Spleen (tissue), 11 donors: ENCODE results near the gene MAFF. TPM values are rescaled to one million over a fixed set of nuclear protein-coding genes. Genes with fewer than 3 reads are reported as not detected.
A peak's percentile ranks its signal among the peaks of the same experiment; 100 is the strongest.
"Not testable (repeated sequence)": the region's sequence is repeated elsewhere in the genome, so short reads cannot be mapped to it uniquely, and the experiment has no call there.

Experiments
- DNase-seq: peaks from one replicate; pipeline ENCODE4 v3.0.0-alpha.2; 2020
- H3K27ac ChIP-seq, 8 donors: fragments of 200-600 bp; sonication (generic) in 7 of 8; 1 replicate in 4 of 8; 2 replicates in 4 of 8; pipeline versions ENCODE4 v1.5.0 to v1.8.0; 2016 to 2021; ENCODE audit warnings: inconsistent platforms in 4 of 8, mild to moderate bottlenecking in 4 of 8, moderate library complexity in 1 of 8
- H3K27me3 ChIP-seq, 7 donors: fragments of 200-600 bp; sonication (generic) in 6 of 7; replicated peaks in 1 of 7; 1 replicate in 4 of 7; 2 replicates in 3 of 7; pipeline versions ENCODE4 v1.5.0 to v1.8.0; 2016 to 2021; ENCODE audit warnings: inconsistent platforms in 3 of 7, mild to moderate bottlenecking in 1 of 7
- H3K36me3 ChIP-seq, 6 donors: fragments of 200-600 bp; sonication (generic) in 5 of 6; 1 replicate in 4 of 6; 2 replicates in 2 of 6; pipeline versions ENCODE4 v1.5.0 to v1.8.0; 2016 to 2021; ENCODE audit warnings: inconsistent platforms in 2 of 6
- H3K4me1 ChIP-seq, 6 donors: fragments of 200-600 bp; sonication (generic) in 5 of 6; 1 replicate in 3 of 6; 2 replicates in 3 of 6; pipeline versions ENCODE4 v1.5.0 to v1.8.0; 2016 to 2021; ENCODE audit warnings: inconsistent platforms in 3 of 6
- H3K4me3 ChIP-seq, 8 donors: fragments of 200-600 bp; sonication (generic) in 7 of 8; 1 replicate in 4 of 8; 2 replicates in 4 of 8; pipeline versions ENCODE4 v1.5.0 to v1.8.0; 2016 to 2021; ENCODE audit warnings: inconsistent platforms in 4 of 8, mild to moderate bottlenecking in 4 of 8, moderate library complexity in 2 of 8
- H3K9me3 ChIP-seq, 8 donors: fragments of 200-600 bp; sonication (generic) in 7 of 8; 1 replicate in 4 of 8; 2 replicates in 4 of 8; pipeline versions ENCODE4 v1.5.0 to v1.8.0; 2016 to 2021; ENCODE audit warnings: inconsistent platforms in 4 of 8
- CTCF ChIP-seq, 11 experiments: fragments of 200-600 bp in 7 of 11; fragments of 450-650 bp in 4 of 11; sonication (generic) in 4 of 11; IDR thresholded peaks in 8 of 11; conservative IDR thresholded peaks in 3 of 11; 1 replicate in 7 of 11; 2 replicates in 4 of 11; pipeline versions ENCODE4 v1.4.0 to v1.8.0; 2016 to 2021; ENCODE audit warnings: antibody characterized with exemption in 11 of 11, inconsistent platforms in 4 of 11, mild to moderate bottlenecking in 1 of 11
- POLR2A ChIP-seq, 3 donors: fragments of 450-650 bp; IDR thresholded peaks; one replicate each; pipeline ENCODE4 v1.5.1; 2017; ENCODE audit warnings: antibody characterized with exemption in 3 of 3, mild to moderate bottlenecking in 1 of 3
- POLR2AphosphoS5 ChIP-seq, 3 donors: sonication (generic); formaldehyde crosslinking; IDR thresholded peaks; one replicate each; pipeline ENCODE4 v1.5.1; 2017; ENCODE audit warnings: antibody characterized with exemption in 3 of 3
- WGBS, 5 donors: extraction: QIAGEN DNeasy Blood & Tissue Kit in 3 of 5; methylation state at CpG; one replicate each; pipeline versions ENCODE4 v1.1.5 to v1.1.7; 2013 to 2018; 5-methylcytosine and 5-hydroxymethylcytosine counted together
- intact Hi-C: fragments of 100-400 bp; cut with DNase I; formaldehyde crosslinking; loops from one replicate; pipeline ENCODE4 v1.15.0; 2023; ENCODE audit warnings: low total_unique reads
- polyA plus RNA-seq, 3 donors: library from polyadenylated mRNA; stranded (reverse); fragments of 200-250 nt; gene quantifications; one replicate each; pipeline ENCODE4 v1.2.1, GENCODE V29; 2013
- total RNA-seq, 7 donors: library from RNA; depleted of rRNA in 3 of 7; stranded (reverse); fragments of >200 nt in 3 of 7; fragmentation: NEBNext Ultra II Directional in 4 of 7; extraction: Animal tissue kit (Norgen Biotek cat#: 25700) in 4 of 7; gene quantifications; one replicate each; pipeline versions ENCODE4 v1.1.0 to v1.2.1, GENCODE V29; 2016 to 2021
- donor health status: healthy with polysubstance abuse.
- donor health status: DM: no; HTN: no; CAD: no; lungs with moderate emphysema.
- donor health status: DM: no; HTN: no; CAD: no.
- donor health status: Bipolar disorder and iron deficiency.
- donor health status: healthy.
- donor health status: DM: no; HTN: no; CAD: no.
- donor health status: DM: yes; HTN: yes; CAD: no.

The MAFF gene
- total and polyA plus RNA-seq, 10 donors, result 2.1 to 32.4 (median 8.6) TPM

GRCh38 chr22:38175206-38176118 is 26.3 kb upstream of the MAFF start:
- Histone ChIP-seq H3K36me3 (no peaks in the 10 kb centered on the region), H3K27ac (peak overlapping the region; percentile 22 to 78 (median 66)), H3K4me3 (no peak overlapping the region), H3K9me3 (no peaks in the 10 kb centered on the region), H3K4me1 (peaks cover 23 to 74% (median 51%) of the 10 kb centered on the region in 6 donors), H3K27me3 (no peaks in the 10 kb centered on the region)
- DNase-seq, result no peak
- TF ChIP-seq POLR2AphosphoS5 (IDR thresholded peaks at IDR 0.05), result no peak
- TF ChIP-seq CTCF (IDR thresholded peaks at IDR 0.05 in 8 of 11, conservative IDR thresholded peaks at IDR 0.05 in 3 of 11), result no peak
- TF ChIP-seq POLR2A (IDR thresholded peaks at IDR 0.05), result no peak
- 89 to 95% (median 92%) methylated on average over 13 to 17 of the region's 17 CpGs for WGBS, 5 donors
- intact Hi-C loops, result no loop called here

DNA sequence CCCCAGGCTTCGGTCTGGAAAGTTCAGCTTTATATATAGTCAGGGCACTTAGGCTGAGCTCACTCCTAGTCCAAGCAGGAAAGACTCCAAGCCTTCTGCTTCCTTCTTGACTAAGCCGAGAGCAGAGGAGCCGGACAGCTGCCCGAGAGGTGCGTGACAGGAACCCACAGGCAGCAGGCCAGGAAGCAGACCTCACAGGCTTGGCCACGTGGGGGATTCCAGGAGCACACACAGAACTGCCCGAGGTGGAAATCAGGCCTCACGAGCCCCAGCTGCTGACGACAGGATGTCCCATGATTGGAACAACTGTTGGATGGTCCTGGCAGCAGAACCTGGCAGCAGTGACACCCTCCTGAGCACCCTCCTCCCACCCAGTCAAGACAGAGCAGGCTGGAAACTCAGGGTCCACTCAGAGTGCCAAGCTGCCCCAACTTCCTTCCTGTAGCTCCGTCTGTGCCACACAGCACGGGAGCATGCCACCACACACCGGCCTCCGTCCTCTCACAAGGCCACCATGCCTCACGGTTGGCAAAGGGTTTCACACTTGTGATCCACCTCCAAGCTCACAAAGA is 25.5 kb upstream of the MAFF start:
- intact Hi-C loops, result no loop called here
- no peaks in the 10 kb centered on the region for H3K36me3 ChIP-seq
- no peak overlapping the region for H3K4me3 ChIP-seq
- DNase-seq, result peak; percentile 87
- peaks cover 31 to 82% (median 59%) of the 10 kb centered on the region in 6 donors for H3K4me1 ChIP-seq
- H3K27me3 ChIP-seq, result no peaks in the 10 kb centered on the region
- WGBS, 5 donors, result 15 to 39% (median 28%) methylated on average over 5 to 14 of the region's 14 CpGs
- no peaks in the 10 kb centered on the region for H3K9me3 ChIP-seq
- TF ChIP-seq POLR2A (IDR thresholded peaks at IDR 0.05) (no peak), POLR2AphosphoS5 (IDR thresholded peaks at IDR 0.05) (peak; percentile 81 to 85 (median 82)), CTCF (IDR thresholded peaks at IDR 0.05 in 8 of 11, conservative IDR thresholded peaks at IDR 0.05 in 3 of 11) (no peak)
- peak overlapping the region; percentile 45 to 78 (median 67) for H3K27ac ChIP-seq

DNA sequence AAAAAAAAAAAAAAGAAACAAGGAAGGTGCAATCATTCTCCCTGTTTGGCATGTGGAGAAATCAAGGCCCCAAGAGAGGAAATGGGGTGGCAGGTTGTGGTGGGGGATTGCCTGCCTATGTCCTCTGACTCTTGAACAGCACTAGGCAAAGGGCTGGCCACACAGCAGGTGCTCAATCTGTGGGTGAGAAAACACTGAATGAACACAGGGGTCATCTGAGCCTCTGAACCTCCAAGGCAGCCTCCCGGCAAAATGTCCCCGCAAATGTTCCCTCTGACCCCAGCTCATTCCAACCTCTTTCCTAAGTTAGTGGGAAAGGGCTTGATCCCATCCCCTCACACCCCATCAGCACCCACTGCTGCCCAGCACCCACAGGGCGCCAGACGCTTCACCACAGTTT is 24.8 kb upstream of the MAFF start:
- peak overlapping the region in 7 of 8 donors; percentile 45 to 78 (median 67) for H3K27ac ChIP-seq
- intact Hi-C loops, result no loop called here
- no peaks in the 10 kb centered on the region for H3K27me3 ChIP-seq
- 81 to 92% (median 88%) methylated on average over 4 of the region's 4 CpGs for WGBS, 5 donors
- no peak for DNase-seq
- TF ChIP-seq POLR2AphosphoS5 (IDR thresholded peaks at IDR 0.05) (no peak), CTCF (IDR thresholded peaks at IDR 0.05 in 8 of 11, conservative IDR thresholded peaks at IDR 0.05 in 3 of 11) (no peak), POLR2A (IDR thresholded peaks at IDR 0.05) (no peak)
- peaks cover 32 to 86% (median 61%) of the 10 kb centered on the region in 6 donors for H3K4me1 ChIP-seq
- H3K36me3 ChIP-seq, result no peaks in the 10 kb centered on the region
- no peak overlapping the region for H3K4me3 ChIP-seq
- H3K9me3 ChIP-seq, result no peaks in the 10 kb centered on the region

DNA sequence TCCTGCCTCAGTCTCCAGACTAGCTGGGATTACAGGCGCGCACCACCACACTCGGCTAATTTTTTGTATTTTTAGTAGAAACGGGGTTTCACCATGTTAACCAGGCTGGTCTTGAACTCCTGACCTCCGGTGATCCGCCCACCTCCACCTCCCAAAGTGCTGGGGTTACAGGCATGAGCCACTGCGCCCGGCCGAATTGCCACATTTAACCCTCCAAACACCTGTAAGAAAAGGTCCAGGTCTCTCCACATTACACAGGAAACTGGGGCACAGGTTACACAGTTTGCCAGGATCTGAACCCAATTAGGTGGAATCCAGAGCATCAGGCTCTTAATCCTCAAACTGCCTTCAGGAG is 24.2 kb upstream of the MAFF start:
- H3K9me3 ChIP-seq, H3K36me3 ChIP-seq, intact Hi-C loops, DNase-seq, H3K27me3 ChIP-seq, H3K4me3 ChIP-seq: not testable (repeated sequence)
- Histone ChIP-seq H3K4me1 (peaks cover 32 to 86% (median 61%) of the 10 kb centered on the region in 6 donors), H3K27ac (peak overlapping the region in 6 of 8 donors; percentile 36 to 78 (median 49))
- 87 to 97% (median 91%) methylated on average over 9 of the region's 9 CpGs for WGBS, 5 donors
